ENCODE results near the gene MCRIP2.

- TF ChIP-seq POLR2A (IDR thresholded peaks at IDR 0.05) (no peak), CTCF (IDR thresholded peaks at IDR 0.05) (no peak)
These were observed 31.6 kb upstream of the MCRIP2 start for GRCh38 chr16:609984-610383.
